DND-41 (cell line): ENCODE data around the gene ALG12.

Experiments
- EZH2 ChIP-seq: IDR thresholded peaks from 3 replicates; pipeline ENCODE4 v1.6.1; 2012; ENCODE audit warnings: borderline replicate concordance, low read depth, mild to moderate bottlenecking, moderate library complexity, low read length, inconsistent platforms; ENCODE audit not compliant: severe bottlenecking
- TF ChIP-seq, protein P1 (sequence below): IDR thresholded peaks from 2 replicates; pipeline ENCODE4 v1.5.1; 2012; ENCODE audit warnings: borderline replicate concordance, low read length, moderate library complexity, mild to moderate bottlenecking; ENCODE audit not compliant: poor library complexity, severe bottlenecking; ENCODE audit errors: extremely low read depth

DNA sequence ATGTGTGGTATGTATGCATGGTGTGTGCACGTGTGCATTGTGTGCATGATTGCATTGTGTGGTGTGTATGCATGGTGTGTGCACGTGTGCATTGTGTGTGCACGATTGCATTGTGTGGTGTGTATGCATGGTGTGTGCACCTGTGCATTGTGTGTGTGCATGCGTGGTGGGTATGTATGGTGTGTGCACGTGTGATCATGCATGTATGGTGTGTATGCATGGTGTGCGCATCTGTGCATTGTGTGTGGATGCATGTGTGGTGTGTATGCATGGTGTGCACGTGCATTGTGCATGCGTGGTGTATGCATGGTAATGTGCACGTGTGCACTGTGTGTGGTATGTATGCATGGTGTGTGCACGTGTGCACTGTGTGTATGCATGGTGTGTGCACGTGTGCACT lies 16.8 kb downstream of the ALG12 start:
- TF ChIP-seq, protein P1, sequence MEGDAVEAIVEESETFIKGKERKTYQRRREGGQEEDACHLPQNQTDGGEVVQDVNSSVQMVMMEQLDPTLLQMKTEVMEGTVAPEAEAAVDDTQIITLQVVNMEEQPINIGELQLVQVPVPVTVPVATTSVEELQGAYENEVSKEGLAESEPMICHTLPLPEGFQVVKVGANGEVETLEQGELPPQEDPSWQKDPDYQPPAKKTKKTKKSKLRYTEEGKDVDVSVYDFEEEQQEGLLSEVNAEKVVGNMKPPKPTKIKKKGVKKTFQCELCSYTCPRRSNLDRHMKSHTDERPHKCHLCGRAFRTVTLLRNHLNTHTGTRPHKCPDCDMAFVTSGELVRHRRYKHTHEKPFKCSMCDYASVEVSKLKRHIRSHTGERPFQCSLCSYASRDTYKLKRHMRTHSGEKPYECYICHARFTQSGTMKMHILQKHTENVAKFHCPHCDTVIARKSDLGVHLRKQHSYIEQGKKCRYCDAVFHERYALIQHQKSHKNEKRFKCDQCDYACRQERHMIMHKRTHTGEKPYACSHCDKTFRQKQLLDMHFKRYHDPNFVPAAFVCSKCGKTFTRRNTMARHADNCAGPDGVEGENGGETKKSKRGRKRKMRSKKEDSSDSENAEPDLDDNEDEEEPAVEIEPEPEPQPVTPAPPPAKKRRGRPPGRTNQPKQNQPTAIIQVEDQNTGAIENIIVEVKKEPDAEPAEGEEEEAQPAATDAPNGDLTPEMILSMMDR: no peak
- TF ChIP-seq EZH2: no peak
